Measurements from ENCODE around the gene UBD. TPM values are rescaled to one million over a fixed set of nuclear protein-coding genes. Genes with fewer than 3 reads are reported as not detected.

The UBD gene
- total and polyA plus RNA-seq, 2 experiments from 2014 or later, result not detected

DNA sequence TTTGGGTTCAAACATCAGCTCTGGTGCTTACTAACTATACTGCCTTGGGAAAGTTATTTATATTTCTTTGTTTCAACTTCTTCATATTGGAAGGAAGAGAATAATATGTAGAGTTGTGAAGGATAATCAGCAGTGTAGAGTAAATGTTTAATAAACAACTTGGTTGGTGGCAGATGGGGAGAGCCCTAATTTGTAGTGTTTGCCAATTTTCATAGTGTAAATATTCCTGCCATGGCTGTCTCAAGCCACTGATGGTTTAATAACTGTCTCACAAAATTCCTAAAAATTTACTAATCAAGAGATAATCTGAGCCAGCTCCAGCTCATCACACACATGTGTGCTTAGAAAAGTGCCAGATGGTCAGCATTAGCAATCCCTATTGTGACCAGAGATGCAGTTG is 25.3 kb upstream of the UBD start, which contains the start of gene OR2H2:
OR2H2 (plus strand) TSS at position 301 of the 400 bp plus-strand sequence. CDS start 2,824 bp downstream, outside the sequence.
- no peak for DNase-seq (ENCODE audit: low spot score)
- no peak within 1 kb of the TSS for H3K27ac ChIP-seq (ENCODE audit: low read depth)
- no peak within 1 kb of the TSS for H3K27ac Mint-ChIP-seq
- no peaks in the 10 kb centered on the region for H3F3A ChIP-seq (replicated peaks; ENCODE audit: low read depth)
- no peak within 1 kb of the TSS for H3K4me3 ChIP-seq
- peaks cover 21% of the 10 kb centered on the region for H3K9me2 ChIP-seq (ENCODE audit: insufficient read depth)
- H3K36me3 ChIP-seq (ENCODE audit: insufficient read depth), result no peaks in the 10 kb centered on the region
- no peak within 1 kb of the TSS for H3K4me3 Mint-ChIP-seq
- no peak within 1 kb of the TSS for H3K4me2 ChIP-seq
- H3K36me3 Mint-ChIP-seq (ENCODE audit: low read depth), result no peaks in the 10 kb centered on the region
- no peaks in the 10 kb centered on the region for H3K9me3 Mint-ChIP-seq
- peaks cover 8% of the 10 kb centered on the region for H3K27me3 Mint-ChIP-seq (ENCODE audit: insufficient read depth, low read depth, poor library complexity)
- H3K79me2 ChIP-seq (replicated peaks; ENCODE audit: insufficient read depth), result no peaks in the 10 kb centered on the region
- ATAC-seq, result no peak
- no peaks in the 10 kb centered on the region for H3K27me3 ChIP-seq (ENCODE audit: insufficient read depth)
- peaks cover 4% of the 10 kb centered on the region; the same call in 2 of the 3 replicates for H3K4me1 Mint-ChIP-seq
- H4K20me1 ChIP-seq (replicated peaks; ENCODE audit: insufficient read depth), result no peaks in the 10 kb centered on the region
- no peak within 1 kb of the TSS for H2AFZ ChIP-seq
- no peaks in the 10 kb centered on the region for H3K4me1 ChIP-seq (ENCODE audit: insufficient read depth)
- TF ChIP-seq NANOG (IDR thresholded peaks at IDR 0.05; ENCODE audit: borderline replicate concordance), result no peak
- no peak for TF ChIP-seq JUNB (IDR thresholded peaks at IDR 0.05; ENCODE audit: unreplicated experiment)
- no peak for TF ChIP-seq POLR2AphosphoS5 (IDR thresholded peaks at IDR 0.05; ENCODE audit: low read depth)
- TF ChIP-seq EZH2phosphoT487 (IDR thresholded peaks at IDR 0.05; ENCODE audit: unreplicated experiment), result no peak
- TF ChIP-seq, protein P1, sequence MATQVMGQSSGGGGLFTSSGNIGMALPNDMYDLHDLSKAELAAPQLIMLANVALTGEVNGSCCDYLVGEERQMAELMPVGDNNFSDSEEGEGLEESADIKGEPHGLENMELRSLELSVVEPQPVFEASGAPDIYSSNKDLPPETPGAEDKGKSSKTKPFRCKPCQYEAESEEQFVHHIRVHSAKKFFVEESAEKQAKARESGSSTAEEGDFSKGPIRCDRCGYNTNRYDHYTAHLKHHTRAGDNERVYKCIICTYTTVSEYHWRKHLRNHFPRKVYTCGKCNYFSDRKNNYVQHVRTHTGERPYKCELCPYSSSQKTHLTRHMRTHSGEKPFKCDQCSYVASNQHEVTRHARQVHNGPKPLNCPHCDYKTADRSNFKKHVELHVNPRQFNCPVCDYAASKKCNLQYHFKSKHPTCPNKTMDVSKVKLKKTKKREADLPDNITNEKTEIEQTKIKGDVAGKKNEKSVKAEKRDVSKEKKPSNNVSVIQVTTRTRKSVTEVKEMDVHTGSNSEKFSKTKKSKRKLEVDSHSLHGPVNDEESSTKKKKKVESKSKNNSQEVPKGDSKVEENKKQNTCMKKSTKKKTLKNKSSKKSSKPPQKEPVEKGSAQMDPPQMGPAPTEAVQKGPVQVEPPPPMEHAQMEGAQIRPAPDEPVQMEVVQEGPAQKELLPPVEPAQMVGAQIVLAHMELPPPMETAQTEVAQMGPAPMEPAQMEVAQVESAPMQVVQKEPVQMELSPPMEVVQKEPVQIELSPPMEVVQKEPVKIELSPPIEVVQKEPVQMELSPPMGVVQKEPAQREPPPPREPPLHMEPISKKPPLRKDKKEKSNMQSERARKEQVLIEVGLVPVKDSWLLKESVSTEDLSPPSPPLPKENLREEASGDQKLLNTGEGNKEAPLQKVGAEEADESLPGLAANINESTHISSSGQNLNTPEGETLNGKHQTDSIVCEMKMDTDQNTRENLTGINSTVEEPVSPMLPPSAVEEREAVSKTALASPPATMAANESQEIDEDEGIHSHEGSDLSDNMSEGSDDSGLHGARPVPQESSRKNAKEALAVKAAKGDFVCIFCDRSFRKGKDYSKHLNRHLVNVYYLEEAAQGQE (IDR thresholded peaks at IDR 0.05; ENCODE audit: unreplicated experiment), result no peak
- TF ChIP-seq CREB1 (CRISPR knock-in tag; IDR thresholded peaks at IDR 0.05; ENCODE audit: low read depth), result no peak
- TF ChIP-seq, protein P2, sequence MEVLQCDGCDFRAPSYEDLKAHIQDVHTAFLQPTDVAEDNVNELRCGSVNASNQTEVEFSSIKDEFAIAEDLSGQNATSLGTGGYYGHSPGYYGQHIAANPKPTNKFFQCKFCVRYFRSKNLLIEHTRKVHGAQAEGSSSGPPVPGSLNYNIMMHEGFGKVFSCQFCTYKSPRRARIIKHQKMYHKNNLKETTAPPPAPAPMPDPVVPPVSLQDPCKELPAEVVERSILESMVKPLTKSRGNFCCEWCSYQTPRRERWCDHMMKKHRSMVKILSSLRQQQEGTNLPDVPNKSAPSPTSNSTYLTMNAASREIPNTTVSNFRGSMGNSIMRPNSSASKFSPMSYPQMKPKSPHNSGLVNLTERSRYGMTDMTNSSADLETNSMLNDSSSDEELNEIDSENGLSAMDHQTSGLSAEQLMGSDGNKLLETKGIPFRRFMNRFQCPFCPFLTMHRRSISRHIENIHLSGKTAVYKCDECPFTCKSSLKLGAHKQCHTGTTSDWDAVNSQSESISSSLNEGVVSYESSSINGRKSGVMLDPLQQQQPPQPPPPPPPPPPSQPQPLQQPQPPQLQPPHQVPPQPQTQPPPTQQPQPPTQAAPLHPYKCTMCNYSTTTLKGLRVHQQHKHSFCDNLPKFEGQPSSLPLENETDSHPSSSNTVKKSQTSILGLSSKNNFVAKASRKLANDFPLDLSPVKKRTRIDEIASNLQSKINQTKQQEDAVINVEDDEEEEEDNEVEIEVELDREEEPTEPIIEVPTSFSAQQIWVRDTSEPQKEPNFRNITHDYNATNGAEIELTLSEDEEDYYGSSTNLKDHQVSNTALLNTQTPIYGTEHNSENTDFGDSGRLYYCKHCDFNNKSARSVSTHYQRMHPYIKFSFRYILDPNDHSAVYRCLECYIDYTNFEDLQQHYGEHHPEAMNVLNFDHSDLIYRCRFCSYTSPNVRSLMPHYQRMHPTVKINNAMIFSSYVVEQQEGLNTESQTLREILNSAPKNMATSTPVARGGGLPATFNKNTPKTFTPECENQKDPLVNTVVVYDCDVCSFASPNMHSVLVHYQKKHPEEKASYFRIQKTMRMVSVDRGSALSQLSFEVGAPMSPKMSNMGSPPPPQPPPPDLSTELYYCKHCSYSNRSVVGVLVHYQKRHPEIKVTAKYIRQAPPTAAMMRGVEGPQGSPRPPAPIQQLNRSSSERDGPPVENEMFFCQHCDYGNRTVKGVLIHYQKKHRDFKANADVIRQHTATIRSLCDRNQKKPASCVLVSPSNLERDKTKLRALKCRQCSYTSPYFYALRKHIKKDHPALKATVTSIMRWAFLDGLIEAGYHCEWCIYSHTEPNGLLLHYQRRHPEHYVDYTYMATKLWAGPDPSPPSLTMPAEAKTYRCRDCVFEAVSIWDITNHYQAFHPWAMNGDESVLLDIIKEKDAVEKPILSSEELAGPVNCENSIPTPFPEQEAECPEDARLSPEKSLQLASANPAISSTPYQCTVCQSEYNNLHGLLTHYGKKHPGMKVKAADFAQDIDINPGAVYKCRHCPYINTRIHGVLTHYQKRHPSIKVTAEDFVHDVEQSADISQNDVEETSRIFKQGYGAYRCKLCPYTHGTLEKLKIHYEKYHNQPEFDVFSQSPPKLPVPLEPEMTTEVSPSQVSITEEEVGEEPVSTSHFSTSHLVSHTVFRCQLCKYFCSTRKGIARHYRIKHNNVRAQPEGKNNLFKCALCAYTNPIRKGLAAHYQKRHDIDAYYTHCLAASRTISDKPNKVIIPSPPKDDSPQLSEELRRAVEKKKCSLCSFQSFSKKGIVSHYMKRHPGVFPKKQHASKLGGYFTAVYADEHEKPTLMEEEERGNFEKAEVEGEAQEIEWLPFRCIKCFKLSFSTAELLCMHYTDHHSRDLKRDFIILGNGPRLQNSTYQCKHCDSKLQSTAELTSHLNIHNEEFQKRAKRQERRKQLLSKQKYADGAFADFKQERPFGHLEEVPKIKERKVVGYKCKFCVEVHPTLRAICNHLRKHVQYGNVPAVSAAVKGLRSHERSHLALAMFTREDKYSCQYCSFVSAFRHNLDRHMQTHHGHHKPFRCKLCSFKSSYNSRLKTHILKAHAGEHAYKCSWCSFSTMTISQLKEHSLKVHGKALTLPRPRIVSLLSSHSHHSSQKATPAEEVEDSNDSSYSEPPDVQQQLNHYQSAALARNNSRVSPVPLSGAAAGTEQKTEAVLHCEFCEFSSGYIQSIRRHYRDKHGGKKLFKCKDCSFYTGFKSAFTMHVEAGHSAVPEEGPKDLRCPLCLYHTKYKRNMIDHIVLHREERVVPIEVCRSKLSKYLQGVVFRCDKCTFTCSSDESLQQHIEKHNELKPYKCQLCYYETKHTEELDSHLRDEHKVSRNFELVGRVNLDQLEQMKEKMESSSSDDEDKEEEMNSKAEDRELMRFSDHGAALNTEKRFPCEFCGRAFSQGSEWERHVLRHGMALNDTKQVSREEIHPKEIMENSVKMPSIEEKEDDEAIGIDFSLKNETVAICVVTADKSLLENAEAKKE (CRISPR knock-in tag; IDR thresholded peaks at IDR 0.05), result no peak
- TF ChIP-seq EZH2 (IDR thresholded peaks at IDR 0.05; ENCODE audit: low read depth, unreplicated experiment), result no peak
- no peak for TF ChIP-seq ZNF331 (CRISPR knock-in tag; IDR thresholded peaks at IDR 0.05; ENCODE audit: low read depth)
- TF ChIP-seq, protein P3, sequence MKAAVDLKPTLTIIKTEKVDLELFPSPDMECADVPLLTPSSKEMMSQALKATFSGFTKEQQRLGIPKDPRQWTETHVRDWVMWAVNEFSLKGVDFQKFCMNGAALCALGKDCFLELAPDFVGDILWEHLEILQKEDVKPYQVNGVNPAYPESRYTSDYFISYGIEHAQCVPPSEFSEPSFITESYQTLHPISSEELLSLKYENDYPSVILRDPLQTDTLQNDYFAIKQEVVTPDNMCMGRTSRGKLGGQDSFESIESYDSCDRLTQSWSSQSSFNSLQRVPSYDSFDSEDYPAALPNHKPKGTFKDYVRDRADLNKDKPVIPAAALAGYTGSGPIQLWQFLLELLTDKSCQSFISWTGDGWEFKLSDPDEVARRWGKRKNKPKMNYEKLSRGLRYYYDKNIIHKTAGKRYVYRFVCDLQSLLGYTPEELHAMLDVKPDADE (IDR thresholded peaks at IDR 0.05), result no peak
- no peak for TF ChIP-seq ZNF114 (CRISPR knock-in tag; IDR thresholded peaks at IDR 0.05)
- no peak for TF ChIP-seq STAT1 (IDR thresholded peaks at IDR 0.05; ENCODE audit: unreplicated experiment)
- TF ChIP-seq, protein P4, sequence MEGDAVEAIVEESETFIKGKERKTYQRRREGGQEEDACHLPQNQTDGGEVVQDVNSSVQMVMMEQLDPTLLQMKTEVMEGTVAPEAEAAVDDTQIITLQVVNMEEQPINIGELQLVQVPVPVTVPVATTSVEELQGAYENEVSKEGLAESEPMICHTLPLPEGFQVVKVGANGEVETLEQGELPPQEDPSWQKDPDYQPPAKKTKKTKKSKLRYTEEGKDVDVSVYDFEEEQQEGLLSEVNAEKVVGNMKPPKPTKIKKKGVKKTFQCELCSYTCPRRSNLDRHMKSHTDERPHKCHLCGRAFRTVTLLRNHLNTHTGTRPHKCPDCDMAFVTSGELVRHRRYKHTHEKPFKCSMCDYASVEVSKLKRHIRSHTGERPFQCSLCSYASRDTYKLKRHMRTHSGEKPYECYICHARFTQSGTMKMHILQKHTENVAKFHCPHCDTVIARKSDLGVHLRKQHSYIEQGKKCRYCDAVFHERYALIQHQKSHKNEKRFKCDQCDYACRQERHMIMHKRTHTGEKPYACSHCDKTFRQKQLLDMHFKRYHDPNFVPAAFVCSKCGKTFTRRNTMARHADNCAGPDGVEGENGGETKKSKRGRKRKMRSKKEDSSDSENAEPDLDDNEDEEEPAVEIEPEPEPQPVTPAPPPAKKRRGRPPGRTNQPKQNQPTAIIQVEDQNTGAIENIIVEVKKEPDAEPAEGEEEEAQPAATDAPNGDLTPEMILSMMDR (conservative IDR thresholded peaks at IDR 0.05; ENCODE audit: low read depth in 2 of 2), result no peak
